T-cell (primary cell): Measurements from ENCODE around the gene ASB2. TPM values are rescaled to one million over a fixed set of nuclear protein-coding genes. Genes with fewer than 3 reads are reported as not detected.
A peak's percentile ranks its signal among the peaks of the same experiment; 100 is the strongest.

Experiments used
- ATAC-seq, 4 experiments: fragments of 200-7000 bp in 3 of 4; fragments of 150-1000 bp in 1 of 4; cut with Tn5 transposase; replicated peaks in 1 of 4; 1 replicate in 3 of 4; 2 replicates in 1 of 4; pipeline ENCODE4 v1.10.0; 2021; ENCODE audit warnings: moderate library complexity in 3 of 4, mild to moderate bottlenecking in 2 of 4, moderate number of reproducible peaks in 1 of 4
- CTCF ChIA-PET, 2 donors: fragments of 300-600 bp; sonication (Branson Sonifier 250); formaldehyde crosslinking; loops; one replicate each; lab custom pipeline; 2022; ENCODE audit warnings: antibody characterized with exemption in 2 of 2; lab: Charles Lee
- POLR2A ChIA-PET, 2 donors: fragments of 300-600 bp; sonication (Branson Sonifier 250); formaldehyde crosslinking; loops; one replicate each; lab custom pipeline; 2022; ENCODE audit warnings: antibody characterized with exemption in 2 of 2; lab: Charles Lee
- DNase-seq, 35 experiments: peaks; one replicate each; pipeline versions ENCODE4 v3.0.0 to v3.0.0-alpha.2; 2013 to 2023
- H3K27ac ChIP-seq: one replicate; pipeline ENCODE4 v1.5.1; 2013; ENCODE audit warnings: low read length
- H3K27me3 ChIP-seq, 2 experiments: replicated peaks in 1 of 2; 1 replicate in 1 of 2; 2 replicates in 1 of 2; pipeline versions ENCODE4 v1.6.1 to v1.7.0; 2013; ENCODE audit warnings: low read length in 1 of 2, mixed read lengths in 1 of 2; ENCODE audit not compliant: control insufficient read depth in 2 of 2, insufficient read depth in 2 of 2; ENCODE audit errors: extremely low read depth in 1 of 2
- H3K36me3 ChIP-seq, 2 donors: 1 replicate in 1 of 2; 2 replicates in 1 of 2; pipeline versions ENCODE4 v1.6.1 to v1.7.0; 2013; ENCODE audit warnings: low read length in 1 of 2; ENCODE audit not compliant: control insufficient read depth in 2 of 2, insufficient read depth in 1 of 2; ENCODE audit errors: extremely low read depth in 1 of 2
- H3K4me1 ChIP-seq, 2 experiments: 1 replicate in 1 of 2; 2 replicates in 1 of 2; pipeline versions ENCODE4 v1.6.1 to v1.7.0; 2013; ENCODE audit warnings: low read length in 2 of 2, mixed read lengths in 1 of 2; ENCODE audit not compliant: insufficient read depth in 2 of 2, control insufficient read depth in 1 of 2; ENCODE audit errors: extremely low read depth in 1 of 2
- H3K4me3 ChIP-seq, 2 donors: 1 replicate in 1 of 2; 2 replicates in 1 of 2; pipeline versions ENCODE4 v1.5.1 to v1.7.0; 2013; ENCODE audit warnings: mild to moderate bottlenecking in 2 of 2, low read length in 1 of 2, moderate library complexity in 1 of 2; ENCODE audit not compliant: control insufficient read depth in 1 of 2; ENCODE audit errors: extremely low read depth in 1 of 2
- H3K9me3 ChIP-seq: 2 replicates; pipeline ENCODE4 v1.7.0; 2013
- H3K27ac Mint-ChIP-seq, 2 donors: one replicate each; pipeline ENCODE4 v1.8.0; 2020 to 2021; ENCODE audit warnings: mild to moderate bottlenecking in 2 of 2, mixed read lengths in 2 of 2
- H3K27me3 Mint-ChIP-seq, 2 donors: one replicate each; pipeline ENCODE4 v1.8.0; 2021 to 2022; ENCODE audit warnings: mixed read lengths in 2 of 2
- H3K36me3 Mint-ChIP-seq: one replicate; pipeline ENCODE4 v1.8.0; 2021; ENCODE audit warnings: mixed read lengths
- H3K4me1 Mint-ChIP-seq, 3 donors: one replicate each; pipeline ENCODE4 v1.8.0; 2020 to 2022; ENCODE audit warnings: mixed read lengths in 3 of 3, mild to moderate bottlenecking in 1 of 3
- H3K4me3 Mint-ChIP-seq, 3 donors: one replicate each; pipeline ENCODE4 v1.8.0; 2020 to 2022; ENCODE audit warnings: mild to moderate bottlenecking in 3 of 3, mixed read lengths in 3 of 3, moderate library complexity in 3 of 3
- H3K9me3 Mint-ChIP-seq, 3 donors: one replicate each; pipeline ENCODE4 v1.8.0; 2020 to 2022; ENCODE audit warnings: mixed read lengths in 3 of 3
- WGBS: methylation state at CpG from one replicate; pipeline ENCODE4 v1.1.5; 2013; ENCODE audit warnings: missing lambda C conversion rate; ENCODE audit not compliant: insufficient coverage; 5-methylcytosine and 5-hydroxymethylcytosine counted together
- total RNA-seq, 35 experiments: library from RNA in 6 of 35; stranded (reverse) in 6 of 35; fragments of 120-200 nt in 1 of 35; gene quantifications; one replicate each; pipeline versions ENCODE4 v1.2.1 to v1.2.4 and lab custom pipeline; 2013 to 2026

Gene ASB2
- total RNA-seq, 5 donors from 2014 or later (not counting 1 experiment from before 2014, with no cell fraction given): 2.7 to 5.4 (median 3.3) TPM

DNA sequence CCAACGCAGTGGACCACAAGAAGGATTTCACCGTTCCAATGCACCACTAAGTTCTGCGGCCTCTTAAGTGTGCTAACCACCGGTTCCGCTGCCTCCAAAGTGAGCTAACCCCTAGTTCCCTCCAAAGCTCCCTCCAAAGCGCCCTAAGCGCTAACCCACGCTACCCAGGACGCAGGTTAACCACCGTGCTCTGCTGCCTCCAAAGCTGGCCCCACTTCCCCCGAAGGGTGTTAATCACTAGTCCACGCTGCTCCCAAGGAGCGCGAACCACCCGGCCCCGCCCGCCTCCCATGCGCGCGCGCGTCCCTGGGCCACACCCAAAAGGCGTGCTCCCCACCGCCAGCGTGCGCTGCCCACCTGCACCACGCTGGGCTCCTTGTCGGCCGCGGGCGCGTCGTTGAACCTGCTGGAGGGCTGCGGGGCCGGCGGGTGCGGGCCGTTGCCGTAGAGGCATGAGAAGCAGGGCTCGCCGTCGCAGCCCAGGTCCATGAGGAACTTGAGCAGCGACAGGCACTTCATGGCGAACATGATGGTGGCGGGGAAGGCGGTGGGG, 37.5 kb downstream of the ASB2 start:
- peaks cover 4 to 6% of the 10 kb centered on the region in 2 donors for H3K27me3 Mint-ChIP-seq
- no peaks in the 10 kb centered on the region for H3K36me3 ChIP-seq
- peaks cover 0 to 8% (median 5%) of the 10 kb centered on the region in 3 donors for H3K4me1 Mint-ChIP-seq
- DNase-seq: no peak
- no peak overlapping the region for H3K27ac ChIP-seq
- H3K4me3 Mint-ChIP-seq: peak overlapping the region; percentile 44 to 58 (median 47)
- no peak for ATAC-seq
- no peaks in the 10 kb centered on the region for H3K9me3 ChIP-seq
- WGBS: 58% methylated on average over 45 of the region's 46 CpGs
- H3K36me3 Mint-ChIP-seq: no peaks in the 10 kb centered on the region
- peaks cover 0 to 9% of the 10 kb centered on the region in 2 experiments for H3K4me1 ChIP-seq
- H3K9me3 Mint-ChIP-seq: no peaks in the 10 kb centered on the region
- H3K27ac Mint-ChIP-seq: peak overlapping the region in 1 of 2 donors; percentile 6
- CTCF ChIA-PET: interaction anchor here (0.9 to 6.5 kb wide), 12 partner anchors 19 to 231 kb away, joined by 3 to 90 read pairs (median 10); no protein-coding TSS in a partner anchor
- POLR2A ChIA-PET: no interaction called here
- H3K4me3 ChIP-seq: peak overlapping the region in 1 of 2 donors; percentile 29
- peaks cover 0 to 17% of the 10 kb centered on the region in 2 experiments for H3K27me3 ChIP-seq

GRCh38 chr14:93937519-93937918, 38.9 kb downstream of the ASB2 start:
- H3K4me3 ChIP-seq: no peak overlapping the region
- ChIA-PET POLR2A (no interaction called here), CTCF (interaction anchor here (0.6 to 6.5 kb wide), 6 partner anchors 10 to 90 kb away, joined by 3 to 90 read pairs (median 4); partner anchors contain the start of gene CCDC197 (in 1 of the 2))
- Mint-ChIP-seq H3K9me3 (no peaks in the 10 kb centered on the region), H3K27ac (no peak overlapping the region), H3K4me3 (peak overlapping the region in 1 of 3 donors; percentile 37), H3K36me3 (no peaks in the 10 kb centered on the region), H3K27me3 (peaks cover 4 to 6% of the 10 kb centered on the region in 2 donors), H3K4me1 (peaks cover 0 to 8% (median 5%) of the 10 kb centered on the region in 3 donors)
- H3K27me3 ChIP-seq: peaks cover 0 to 17% of the 10 kb centered on the region in 2 experiments
- no peaks in the 10 kb centered on the region for H3K9me3 ChIP-seq
- no peaks in the 10 kb centered on the region for H3K36me3 ChIP-seq
- 96% methylated on average over 13 of the region's 13 CpGs for WGBS
- H3K4me1 ChIP-seq: peaks cover 0 to 9% of the 10 kb centered on the region in 2 experiments
- H3K27ac ChIP-seq: no peak overlapping the region
- DNase-seq (no peak), ATAC-seq (no peak)

- DNase-seq (no peak), ATAC-seq (no peak)
- Mint-ChIP-seq H3K4me1 (peaks cover 0 to 8% (median 5%) of the 10 kb centered on the region in 3 donors), H3K36me3 (no peaks in the 10 kb centered on the region), H3K27me3 (peaks cover 4 to 6% of the 10 kb centered on the region in 2 donors), H3K9me3 (no peaks in the 10 kb centered on the region), H3K27ac (no peak overlapping the region), H3K4me3 (no peak overlapping the region)
- H3K9me3 ChIP-seq: no peaks in the 10 kb centered on the region
- peaks cover 0 to 17% of the 10 kb centered on the region in 2 experiments for H3K27me3 ChIP-seq
- ChIA-PET POLR2A (no interaction called here), CTCF (interaction anchor here (0.5 to 6.5 kb wide), 5 partner anchors 31 to 243 kb away, joined by 3 to 90 read pairs (median 4); partner anchors contain the start of gene CCDC197 (in 1 of the 2))
- no peak overlapping the region for H3K27ac ChIP-seq
- H3K4me1 ChIP-seq: peaks cover 0 to 9% of the 10 kb centered on the region in 2 experiments
- H3K4me3 ChIP-seq: no peak overlapping the region
- no peaks in the 10 kb centered on the region for H3K36me3 ChIP-seq
- 93% methylated on average over 6 of the region's 6 CpGs for WGBS
Measured at GRCh38 chr14:93936926-93937325, 39.4 kb downstream of the ASB2 start.

GRCh38 chr14:93936245-93936644, 40.1 kb downstream of the ASB2 start:
- H3K27me3 Mint-ChIP-seq: peaks cover 4 to 6% of the 10 kb centered on the region in 2 donors
- H3K27ac Mint-ChIP-seq: no peak overlapping the region
- ATAC-seq (no peak), DNase-seq (peak in 4 of 35 experiments; percentile 18 to 44 (median 21))
- no peak overlapping the region for H3K4me3 Mint-ChIP-seq
- H3K4me1 Mint-ChIP-seq: peaks cover 0 to 8% (median 5%) of the 10 kb centered on the region in 3 donors
- Histone ChIP-seq H3K4me1 (peaks cover 0 to 9% of the 10 kb centered on the region in 2 experiments), H3K4me3 (no peak overlapping the region), H3K27ac (no peak overlapping the region), H3K9me3 (no peaks in the 10 kb centered on the region), H3K36me3 (no peaks in the 10 kb centered on the region), H3K27me3 (peaks cover 0 to 17% of the 10 kb centered on the region in 2 experiments)
- H3K36me3 Mint-ChIP-seq: no peaks in the 10 kb centered on the region
- CTCF ChIA-PET: interaction anchor here (1.0 to 6.5 kb wide), 4 partner anchors 36 to 68 kb away, joined by 3 to 90 read pairs (median 4); partner anchors contain the start of gene CCDC197 (in 1 of the 2)
- 35% methylated on average over 2 of the region's 5 CpGs for WGBS
- H3K9me3 Mint-ChIP-seq: no peaks in the 10 kb centered on the region
- POLR2A ChIA-PET: no interaction called here

- DNase-seq: no peak
- Mint-ChIP-seq H3K36me3 (no peaks in the 10 kb centered on the region), H3K4me3 (no peak overlapping the region), H3K4me1 (peaks cover 0 to 6% (median 3%) of the 10 kb centered on the region in 3 donors), H3K27ac (no peak overlapping the region), H3K9me3 (no peaks in the 10 kb centered on the region), H3K27me3 (peaks cover 4 to 6% of the 10 kb centered on the region in 2 donors)
- H3K27me3 ChIP-seq: peaks cover 0 to 15% of the 10 kb centered on the region in 2 experiments
- ChIA-PET CTCF (interaction anchor here (0.6 to 6.5 kb wide), 4 partner anchors 35 to 69 kb away, joined by 3 to 90 read pairs (median 4); no protein-coding TSS in a partner anchor), POLR2A (no interaction called here)
- WGBS: 98% methylated on average over 4 of the region's 8 CpGs
- no peak overlapping the region for H3K4me3 ChIP-seq
- H3K27ac ChIP-seq: no peak overlapping the region
- H3K36me3 ChIP-seq: no peaks in the 10 kb centered on the region
- no peaks in the 10 kb centered on the region for H3K9me3 ChIP-seq
- peaks cover 0 to 9% of the 10 kb centered on the region in 2 experiments for H3K4me1 ChIP-seq
- ATAC-seq: no peak
Measured at GRCh38 chr14:93935213-93935612, 41.2 kb downstream of the ASB2 start.

- no peak for ATAC-seq
- Mint-ChIP-seq H3K4me1 (no peaks in the 10 kb centered on the region), H3K36me3 (no peaks in the 10 kb centered on the region), H3K4me3 (no peak overlapping the region), H3K27ac (no peak overlapping the region), H3K9me3 (no peaks in the 10 kb centered on the region), H3K27me3 (peaks cover 2 to 3% of the 10 kb centered on the region in 2 donors)
- Histone ChIP-seq H3K4me3 (no peak overlapping the region), H3K36me3 (no peaks in the 10 kb centered on the region), H3K27ac (no peak overlapping the region), H3K9me3 (no peaks in the 10 kb centered on the region), H3K4me1 (no peaks in the 10 kb centered on the region), H3K27me3 (peaks cover 0 to 7% of the 10 kb centered on the region in 2 experiments)
- DNase-seq: no peak
- ChIA-PET CTCF (no interaction called here), POLR2A (no interaction called here)
- WGBS: 97% methylated on average over 3 of the region's 4 CpGs
Measured at GRCh38 chr14:93932642-93933041, 43.7 kb downstream of the ASB2 start.
